ENCODE results near the gene FDCSP. TPM values are rescaled to one million over a fixed set of nuclear protein-coding genes. Genes with fewer than 3 reads are reported as not detected.

FDCSP gene
- total and polyA plus RNA-seq, 10 of the 15 experiments (the other 5 are each of a cell fraction or from before 2014, with no cell fraction given): not detected

DNA sequence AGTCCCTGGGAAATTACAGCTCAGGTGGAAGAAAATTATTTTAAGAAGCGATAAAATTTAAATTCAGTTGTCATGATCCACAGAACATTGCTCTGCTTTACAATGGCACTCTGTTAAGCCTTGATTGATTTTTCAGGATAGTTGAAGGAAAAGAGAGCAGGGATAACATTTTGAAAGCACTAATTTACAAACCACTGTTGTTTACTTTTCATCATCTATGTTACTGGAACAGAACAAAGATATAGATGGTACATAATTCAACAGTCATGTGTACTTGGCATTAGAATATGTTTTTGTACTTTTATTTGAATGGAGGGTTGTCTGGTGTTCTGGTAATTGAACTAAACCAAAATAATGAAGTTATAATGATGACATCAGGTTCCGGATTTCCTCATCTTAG, 33.0 kb upstream of the FDCSP start (continued):
- TF ChIP-seq EED (IDR thresholded peaks at IDR 0.05; ENCODE audit: low read depth) (no peak), TCF12 (IDR thresholded peaks at IDR 0.05; ENCODE audit: low read depth, low read length) (no peak), PML (IDR thresholded peaks at IDR 0.05; ENCODE audit: low read length) (no peak), YBX1 (IDR thresholded peaks at IDR 0.05) (no peak)
- TF ChIP-seq, protein P1, sequence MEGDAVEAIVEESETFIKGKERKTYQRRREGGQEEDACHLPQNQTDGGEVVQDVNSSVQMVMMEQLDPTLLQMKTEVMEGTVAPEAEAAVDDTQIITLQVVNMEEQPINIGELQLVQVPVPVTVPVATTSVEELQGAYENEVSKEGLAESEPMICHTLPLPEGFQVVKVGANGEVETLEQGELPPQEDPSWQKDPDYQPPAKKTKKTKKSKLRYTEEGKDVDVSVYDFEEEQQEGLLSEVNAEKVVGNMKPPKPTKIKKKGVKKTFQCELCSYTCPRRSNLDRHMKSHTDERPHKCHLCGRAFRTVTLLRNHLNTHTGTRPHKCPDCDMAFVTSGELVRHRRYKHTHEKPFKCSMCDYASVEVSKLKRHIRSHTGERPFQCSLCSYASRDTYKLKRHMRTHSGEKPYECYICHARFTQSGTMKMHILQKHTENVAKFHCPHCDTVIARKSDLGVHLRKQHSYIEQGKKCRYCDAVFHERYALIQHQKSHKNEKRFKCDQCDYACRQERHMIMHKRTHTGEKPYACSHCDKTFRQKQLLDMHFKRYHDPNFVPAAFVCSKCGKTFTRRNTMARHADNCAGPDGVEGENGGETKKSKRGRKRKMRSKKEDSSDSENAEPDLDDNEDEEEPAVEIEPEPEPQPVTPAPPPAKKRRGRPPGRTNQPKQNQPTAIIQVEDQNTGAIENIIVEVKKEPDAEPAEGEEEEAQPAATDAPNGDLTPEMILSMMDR (IDR thresholded peaks at IDR 0.05 in 2 of 3, conservative IDR thresholded peaks at IDR 0.05 in 1 of 3; ENCODE audit: control insufficient read depth in 2 of 3, extremely low read depth in 1 of 3, insufficient read depth in 1 of 3, low read depth in 3 of 3, low read length in 3 of 3): no peak
- TF ChIP-seq, protein P2, sequence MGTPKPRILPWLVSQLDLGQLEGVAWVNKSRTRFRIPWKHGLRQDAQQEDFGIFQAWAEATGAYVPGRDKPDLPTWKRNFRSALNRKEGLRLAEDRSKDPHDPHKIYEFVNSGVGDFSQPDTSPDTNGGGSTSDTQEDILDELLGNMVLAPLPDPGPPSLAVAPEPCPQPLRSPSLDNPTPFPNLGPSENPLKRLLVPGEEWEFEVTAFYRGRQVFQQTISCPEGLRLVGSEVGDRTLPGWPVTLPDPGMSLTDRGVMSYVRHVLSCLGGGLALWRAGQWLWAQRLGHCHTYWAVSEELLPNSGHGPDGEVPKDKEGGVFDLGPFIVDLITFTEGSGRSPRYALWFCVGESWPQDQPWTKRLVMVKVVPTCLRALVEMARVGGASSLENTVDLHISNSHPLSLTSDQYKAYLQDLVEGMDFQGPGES (IDR thresholded peaks at IDR 0.05): no peak
- TF ChIP-seq, protein P3, sequence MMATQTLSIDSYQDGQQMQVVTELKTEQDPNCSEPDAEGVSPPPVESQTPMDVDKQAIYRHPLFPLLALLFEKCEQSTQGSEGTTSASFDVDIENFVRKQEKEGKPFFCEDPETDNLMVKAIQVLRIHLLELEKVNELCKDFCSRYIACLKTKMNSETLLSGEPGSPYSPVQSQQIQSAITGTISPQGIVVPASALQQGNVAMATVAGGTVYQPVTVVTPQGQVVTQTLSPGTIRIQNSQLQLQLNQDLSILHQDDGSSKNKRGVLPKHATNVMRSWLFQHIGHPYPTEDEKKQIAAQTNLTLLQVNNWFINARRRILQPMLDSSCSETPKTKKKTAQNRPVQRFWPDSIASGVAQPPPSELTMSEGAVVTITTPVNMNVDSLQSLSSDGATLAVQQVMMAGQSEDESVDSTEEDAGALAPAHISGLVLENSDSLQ (IDR thresholded peaks at IDR 0.05): no peak

DNA sequence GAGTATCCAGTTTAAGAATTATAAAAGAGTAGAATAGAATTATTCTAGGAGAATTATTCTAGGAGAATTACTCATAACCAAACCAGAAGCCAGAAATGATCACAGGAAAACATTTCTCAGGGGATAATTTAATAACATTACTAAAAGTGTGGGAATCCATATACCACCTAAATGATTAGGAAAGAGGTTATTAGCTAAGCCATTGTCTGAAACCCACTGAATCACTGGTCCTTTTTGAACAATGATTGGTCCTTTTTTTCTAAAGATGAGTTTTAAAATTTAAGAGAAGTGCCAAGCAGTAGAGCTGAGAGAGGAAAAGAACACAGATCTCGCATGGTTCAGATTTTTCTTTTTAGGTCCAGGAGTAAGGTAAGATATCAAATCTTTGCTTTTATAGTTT, 30.5 kb upstream of the FDCSP start, which contains the start of gene ODAM:
Gene ODAM, plus strand, starts transcription at position 301 of the 400 bp plus-strand sequence. CDS start 819 bp downstream, outside the sequence.
- Histone ChIP-seq H3K4me1 (ENCODE audit: control insufficient read depth, insufficient read depth, low read length) (no peaks in the 10 kb centered on the region), H4K20me1 (ENCODE audit: control insufficient read depth, insufficient read depth) (no peaks in the 10 kb centered on the region), H3K9me3 (replicated peaks; ENCODE audit: control insufficient read depth, insufficient read depth, low read length) (no peaks in the 10 kb centered on the region), H2AFZ (ENCODE audit: control insufficient read depth, low read depth, low read length) (no peak within 1 kb of the TSS), H3K27ac (ENCODE audit: control insufficient read depth, insufficient read depth) (no peak within 1 kb of the TSS), H3K79me2 (ENCODE audit: control insufficient read depth, insufficient read depth, low read length) (no peaks in the 10 kb centered on the region), H3K36me3 (ENCODE audit: control insufficient read depth in 2 of 2, insufficient read depth in 2 of 2, low read length in 1 of 2) (no peaks in the 10 kb centered on the region), H3K4me2 (ENCODE audit: control insufficient read depth, insufficient read depth) (no peak within 1 kb of the TSS), H3K9ac (ENCODE audit: control insufficient read depth, insufficient read depth, low read length) (no peak within 1 kb of the TSS), H3K27me3 (replicated peaks in 1 of 2; ENCODE audit: control insufficient read depth in 2 of 2, insufficient read depth in 2 of 2, low read length in 1 of 2) (no peaks in the 10 kb centered on the region), H3K4me3 (no peak within 1 kb of the TSS)
- no peak for ATAC-seq
- in situ Hi-C loops (cut with MboI): no loop called here
- ChIA-PET POLR2A (no interaction called here), RAD21 (ENCODE audit: unreplicated experiment) (no interaction called here), SMC1A (ENCODE audit: uncharacterized antibody, unreplicated experiment) (interaction anchor here (1.3 kb wide), 1 partner anchor 18 kb away, joined by 4 read pairs; no protein-coding TSS in a partner anchor), CTCF (interaction anchor here (1.9 kb wide), 1 partner anchor 12 kb away, joined by 10 read pairs; no protein-coding TSS in a partner anchor)
- no TSS peak for BruUV-seq (replicated peaks)
- no peak for FAIRE-seq
- WGBS (ENCODE audit: insufficient coverage, insufficient replicate concordance, low lambda C conversion rate, missing lambda C conversion rate): 35% methylated on average over 1 of the region's 1 CpG
- intact Hi-C loops (cut with micrococcal nuclease; ENCODE audit: unreplicated experiment): no loop called here
- DNase-seq (ENCODE audit: low read depth, low spot score): no peak
- TF ChIP-seq ASH2L (IDR thresholded peaks at IDR 0.05; ENCODE audit: borderline replicate concordance, low read depth) (no peak), SMC3 (IDR thresholded peaks at IDR 0.05; ENCODE audit: borderline replicate concordance, low read length) (no peak), ZNF384 (IDR thresholded peaks at IDR 0.05; ENCODE audit: borderline replicate concordance, low read depth, low read length) (no peak), SREBF2 (IDR thresholded peaks at IDR 0.05; ENCODE audit: low read length) (no peak), FOXM1 (IDR thresholded peaks at IDR 0.05; ENCODE audit: low read depth, low read length) (no peak), IKZF1 (conservative IDR thresholded peaks at IDR 0.05) (no peak), RUNX3 (IDR thresholded peaks at IDR 0.05; ENCODE audit: low read length) (no peak), CBFB (IDR thresholded peaks at IDR 0.05; ENCODE audit: low read depth) (no peak), ZNF217 (IDR thresholded peaks at IDR 0.05) (no peak), ZNF274 (IDR thresholded peaks at IDR 0.05; ENCODE audit: insufficient read depth, insufficient read length) (no peak)
- TF ChIP-seq, protein P4, sequence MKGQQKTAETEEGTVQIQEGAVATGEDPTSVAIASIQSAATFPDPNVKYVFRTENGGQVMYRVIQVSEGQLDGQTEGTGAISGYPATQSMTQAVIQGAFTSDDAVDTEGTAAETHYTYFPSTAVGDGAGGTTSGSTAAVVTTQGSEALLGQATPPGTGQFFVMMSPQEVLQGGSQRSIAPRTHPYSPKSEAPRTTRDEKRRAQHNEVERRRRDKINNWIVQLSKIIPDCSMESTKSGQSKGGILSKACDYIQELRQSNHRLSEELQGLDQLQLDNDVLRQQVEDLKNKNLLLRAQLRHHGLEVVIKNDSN (IDR thresholded peaks at IDR 0.05; ENCODE audit: borderline replicate concordance, extremely low read length, insufficient read depth, low read depth, low read length): no peak
